SJSA1 (cell line): ENCODE data around the gene DTX1. TPM values are rescaled to one million over a fixed set of nuclear protein-coding genes. Genes with fewer than 3 reads are reported as not detected.

ENCODE experiments used
- DNase-seq, 2 experiments: peaks; one replicate each; pipeline ENCODE4 v3.0.0-alpha.2; 2015 to 2020; ENCODE audit warnings: low spot score in 2 of 2, low read depth in 1 of 2
- H3K27ac ChIP-seq: fragments of 250-450 bp; sonication (Bioruptor Pico); 2 replicates; pipeline ENCODE4 v1.5.1; 2020; ENCODE audit warnings: mild to moderate bottlenecking, moderate library complexity
- H3K27me3 ChIP-seq: fragments of 250-450 bp; sonication (Bioruptor Pico); replicated peaks from 2 replicates; pipeline ENCODE4 v1.5.1; 2020; ENCODE audit warnings: mild to moderate bottlenecking, moderate library complexity
- H3K36me3 ChIP-seq: fragments of 250-450 bp; sonication (Bioruptor Pico); 2 replicates; pipeline ENCODE4 v1.5.1; 2020; ENCODE audit warnings: mild to moderate bottlenecking
- H3K4me1 ChIP-seq: fragments of 250-450 bp; sonication (Bioruptor Pico); replicated peaks from 2 replicates; pipeline ENCODE4 v1.6.1; 2021; ENCODE audit warnings: mild to moderate bottlenecking
- H3K4me3 ChIP-seq: fragments of 250-450 bp; sonication (Bioruptor Pico); 2 replicates; pipeline ENCODE4 v1.5.1; 2020; ENCODE audit warnings: mild to moderate bottlenecking
- H3K9me3 ChIP-seq: fragments of 250-450 bp; sonication (Bioruptor Pico); replicated peaks from 2 replicates; pipeline ENCODE4 v1.5.1; 2020; ENCODE audit warnings: mild to moderate bottlenecking
- total RNA-seq: library from RNA; depleted of rRNA; stranded (reverse); fragments of >200 nt; shearing (Covaris generic); gene quantifications from 2 replicates; pipeline ENCODE4 v1.2.3, GENCODE V29; 2014

DTX1 gene
- total RNA-seq, 1 experiment from 2014 or later: not detected

DNA sequence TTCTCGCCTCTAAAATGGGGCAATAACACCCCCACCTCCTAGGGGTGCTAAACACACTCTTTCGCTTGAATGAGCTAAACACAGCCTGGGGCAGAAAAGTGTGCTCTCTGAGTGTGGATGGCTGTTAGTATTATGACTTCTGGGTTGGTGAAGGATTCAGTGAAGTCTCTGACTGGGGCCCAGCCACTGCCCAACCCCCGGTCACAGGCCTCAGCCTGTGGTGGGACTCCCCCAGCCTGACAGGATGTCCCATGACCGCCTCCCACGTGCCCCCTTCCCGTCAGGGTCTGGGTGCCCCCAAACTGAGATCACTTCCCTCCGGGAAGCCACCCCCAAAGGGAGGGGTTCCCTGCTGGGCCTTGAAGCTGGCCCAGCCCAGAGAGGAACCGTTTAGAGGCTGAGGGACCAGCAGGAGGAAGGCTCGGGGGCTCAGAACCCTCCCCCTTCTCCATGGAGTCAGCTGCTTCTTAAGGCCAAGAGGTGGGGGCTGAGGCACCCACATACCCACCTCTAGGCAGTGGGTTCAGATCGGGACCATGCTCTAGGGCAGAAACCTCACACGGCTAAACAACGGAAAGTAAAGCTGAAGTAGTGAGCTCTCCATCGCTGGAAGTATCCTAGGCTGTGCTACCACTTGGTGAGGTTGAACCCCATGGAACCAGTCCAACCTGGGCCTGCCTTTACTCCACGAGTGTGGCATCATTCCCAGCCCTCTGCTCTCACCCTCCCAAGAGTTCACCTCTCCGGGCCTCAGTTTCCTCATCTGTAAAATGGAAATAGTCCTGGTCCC lies 13.8 kb downstream of the DTX1 start:
- no peaks in the 10 kb centered on the region for H3K4me1 ChIP-seq
- no peaks in the 10 kb centered on the region for H3K36me3 ChIP-seq
- H3K4me3 ChIP-seq: no peak overlapping the region
- no peaks in the 10 kb centered on the region for H3K9me3 ChIP-seq
- no peaks in the 10 kb centered on the region for H3K27me3 ChIP-seq
- no peak overlapping the region for H3K27ac ChIP-seq
- no peak for DNase-seq

DNA sequence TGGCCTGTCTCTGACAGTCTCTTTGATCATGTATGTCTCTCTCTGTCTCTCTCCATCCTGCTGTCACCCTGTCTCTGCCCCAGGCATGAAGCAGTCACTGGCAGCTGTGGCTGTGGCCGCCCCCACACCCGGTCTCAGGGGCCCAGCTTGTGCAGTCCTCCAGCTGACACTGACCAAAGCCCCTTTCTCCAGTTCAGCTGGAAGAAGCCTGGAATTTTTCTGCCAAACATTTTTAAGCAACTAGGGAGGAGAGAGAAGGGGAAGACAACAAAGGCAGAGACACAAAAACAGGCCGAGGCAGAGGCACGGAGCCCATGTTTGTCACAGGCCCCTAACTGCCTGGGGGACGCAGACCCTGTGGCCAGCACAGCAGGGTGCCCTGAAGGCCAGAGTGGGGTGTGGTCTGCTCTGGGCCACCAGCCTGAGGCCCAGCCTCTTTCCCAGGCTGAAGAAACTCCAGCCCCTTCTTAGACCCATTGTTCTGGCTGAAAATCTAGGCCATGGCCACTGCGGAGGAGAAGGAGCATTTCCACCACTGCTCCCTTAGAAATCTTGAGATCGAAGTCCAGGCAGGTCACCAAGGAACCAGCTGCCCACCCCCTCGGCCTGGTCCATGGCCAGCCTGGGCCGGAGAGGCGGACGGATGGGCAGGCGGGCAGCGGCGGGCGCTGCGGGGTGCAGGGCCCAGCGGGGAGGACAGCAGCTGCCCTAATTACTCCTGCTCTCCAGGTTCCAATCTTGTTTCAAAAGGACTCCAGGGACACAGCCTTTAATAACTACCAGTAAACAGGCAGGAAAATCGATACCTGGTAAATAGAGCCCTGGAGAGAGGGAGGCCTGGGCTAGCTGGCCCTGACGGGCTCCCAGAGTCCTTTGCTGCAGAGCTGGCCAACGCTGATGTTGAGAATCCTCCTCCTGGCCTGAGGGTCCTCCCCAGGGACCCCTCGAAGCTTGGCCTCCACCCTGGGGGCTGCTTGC lies 14.9 kb downstream of the DTX1 start:
- Histone ChIP-seq H3K27ac (no peak overlapping the region), H3K9me3 (no peaks in the 10 kb centered on the region), H3K36me3 (no peaks in the 10 kb centered on the region), H3K4me3 (no peak overlapping the region), H3K27me3 (no peaks in the 10 kb centered on the region), H3K4me1 (no peaks in the 10 kb centered on the region)
- no peak for DNase-seq

DNA sequence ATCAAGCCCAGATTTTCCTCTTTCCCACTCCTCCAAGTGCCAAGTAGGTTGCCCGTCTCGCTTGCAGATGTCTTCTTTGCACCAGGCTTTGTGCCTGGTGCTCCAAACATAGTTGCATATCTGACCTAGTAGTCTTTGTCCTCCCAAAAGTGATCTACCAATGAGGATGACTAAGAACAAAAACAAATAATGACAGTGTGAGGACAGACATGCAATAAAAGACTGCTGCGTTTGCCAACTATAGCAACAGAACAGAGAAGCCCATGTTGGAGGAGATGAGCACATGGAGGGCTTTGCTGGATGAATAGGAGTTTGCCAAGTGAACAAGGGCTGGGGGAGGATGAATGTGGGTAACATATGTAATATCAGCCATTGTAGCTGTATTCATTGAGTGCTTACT lies 15.6 kb downstream of the DTX1 start:
- DNase-seq: no peak
- H3K36me3 ChIP-seq: no peaks in the 10 kb centered on the region
- no peak overlapping the region for H3K4me3 ChIP-seq
- H3K4me1 ChIP-seq: no peaks in the 10 kb centered on the region
- H3K27ac ChIP-seq: no peak overlapping the region
- H3K9me3 ChIP-seq: no peaks in the 10 kb centered on the region
- no peaks in the 10 kb centered on the region for H3K27me3 ChIP-seq

DNA sequence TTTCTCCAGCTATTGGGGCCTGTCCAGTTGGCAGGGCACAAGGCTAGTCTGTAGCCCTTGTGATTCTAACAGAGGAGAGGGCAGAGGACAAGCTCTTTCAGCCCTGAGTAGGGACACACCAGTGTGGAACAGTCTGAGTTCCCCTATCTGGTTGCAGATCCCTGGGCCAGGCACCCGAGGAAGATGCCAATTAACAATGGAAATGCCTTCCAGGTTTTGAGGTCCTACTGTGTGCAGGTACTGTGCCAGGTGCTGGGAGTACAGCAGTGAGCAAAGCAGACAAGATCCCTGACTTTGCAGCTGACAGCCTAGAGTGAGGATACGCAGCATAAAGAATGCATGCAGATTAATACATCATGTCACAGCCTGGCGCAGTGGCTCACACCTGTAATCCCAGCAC lies 17.1 kb downstream of the DTX1 start:
- Histone ChIP-seq H3K27ac (no peak overlapping the region), H3K4me3 (no peak overlapping the region), H3K27me3 (no peaks in the 10 kb centered on the region), H3K36me3 (no peaks in the 10 kb centered on the region), H3K9me3 (no peaks in the 10 kb centered on the region), H3K4me1 (no peaks in the 10 kb centered on the region)
- DNase-seq: no peak

GRCh38 chr12:113075137-113075683 lies 18.7 kb downstream of the DTX1 start:
- no peaks in the 10 kb centered on the region for H3K36me3 ChIP-seq
- no peaks in the 10 kb centered on the region for H3K9me3 ChIP-seq
- no peaks in the 10 kb centered on the region for H3K27me3 ChIP-seq
- no peak for DNase-seq
- no peaks in the 10 kb centered on the region for H3K4me1 ChIP-seq
- H3K4me3 ChIP-seq: no peak overlapping the region
- H3K27ac ChIP-seq: no peak overlapping the region

DNA sequence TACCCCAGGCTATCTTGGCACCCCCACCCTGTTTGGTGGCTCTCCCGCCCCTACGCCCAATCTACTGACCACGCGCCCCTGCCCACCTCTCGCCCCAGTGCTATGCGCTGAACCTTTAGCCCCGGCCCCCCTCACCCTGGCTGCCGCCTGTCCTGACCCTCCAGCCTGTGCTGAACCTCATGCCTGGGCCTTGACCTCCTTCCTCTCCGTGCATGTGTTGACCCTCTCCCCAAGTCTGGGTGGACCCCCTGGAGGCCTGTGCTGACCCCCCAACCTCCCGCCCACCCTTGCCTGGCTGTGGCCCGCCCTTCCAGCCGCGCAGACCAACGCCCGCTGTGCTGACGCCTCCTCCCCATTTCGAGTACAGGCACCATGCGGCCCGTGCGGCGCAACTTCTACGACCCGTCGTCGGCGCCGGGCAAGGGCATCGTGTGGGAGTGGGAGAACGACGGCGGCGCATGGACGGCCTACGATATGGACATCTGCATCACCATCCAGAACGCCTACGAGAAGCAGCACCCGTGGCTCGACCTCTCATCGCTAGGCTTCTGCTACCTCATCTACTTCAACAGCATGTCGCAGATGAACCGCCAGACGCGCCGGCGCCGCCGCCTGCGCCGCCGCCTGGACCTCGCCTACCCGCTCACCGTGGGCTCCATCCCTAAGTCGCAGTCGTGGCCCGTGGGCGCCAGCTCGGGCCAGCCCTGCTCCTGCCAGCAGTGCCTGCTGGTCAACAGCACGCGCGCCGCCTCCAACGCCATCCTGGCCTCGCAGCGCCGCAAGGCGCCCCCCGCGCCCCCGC lies 20.7 kb downstream of the DTX1 start:
- Histone ChIP-seq H3K4me1 (no peaks in the 10 kb centered on the region), H3K27ac (no peak overlapping the region), H3K4me3 (no peak overlapping the region), H3K27me3 (no peaks in the 10 kb centered on the region), H3K36me3 (no peaks in the 10 kb centered on the region), H3K9me3 (no peaks in the 10 kb centered on the region)
- no peak for DNase-seq

DNA sequence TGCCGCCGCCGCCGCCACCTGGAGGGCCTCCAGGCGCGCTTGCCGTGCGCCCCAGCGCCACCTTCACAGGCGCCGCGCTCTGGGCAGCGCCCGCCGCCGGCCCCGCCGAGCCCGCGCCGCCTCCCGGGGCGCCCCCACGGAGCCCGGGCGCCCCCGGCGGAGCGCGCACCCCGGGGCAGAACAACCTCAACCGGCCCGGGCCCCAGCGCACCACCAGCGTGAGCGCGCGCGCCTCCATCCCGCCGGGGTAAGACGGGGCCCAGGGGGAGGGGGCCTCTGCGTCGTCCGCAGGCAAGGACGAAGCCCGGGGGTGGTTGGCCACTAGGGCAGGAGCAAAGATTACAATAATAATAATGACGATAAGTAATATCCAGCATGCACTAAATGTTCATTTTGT lies 21.3 kb downstream of the DTX1 start:
- H3K27ac ChIP-seq: no peak overlapping the region

GRCh38 chr12:113081873-113082272 lies 25.3 kb downstream of the DTX1 start:
- no peaks in the 10 kb centered on the region for H3K9me3 ChIP-seq
- H3K4me3 ChIP-seq: no peak overlapping the region
- no peaks in the 10 kb centered on the region for H3K4me1 ChIP-seq
- no peak overlapping the region for H3K27ac ChIP-seq
- H3K36me3 ChIP-seq: no peaks in the 10 kb centered on the region
- no peak for DNase-seq
- no peaks in the 10 kb centered on the region for H3K27me3 ChIP-seq

More for the DNA sequence above, 21.3 kb downstream of the DTX1 start:
- H3K4me3 ChIP-seq: no peak overlapping the region
- H3K4me1 ChIP-seq: no peaks in the 10 kb centered on the region
- no peak for DNase-seq
- H3K36me3 ChIP-seq: no peaks in the 10 kb centered on the region
- H3K27me3 ChIP-seq: no peaks in the 10 kb centered on the region
- H3K9me3 ChIP-seq: no peaks in the 10 kb centered on the region

DNA sequence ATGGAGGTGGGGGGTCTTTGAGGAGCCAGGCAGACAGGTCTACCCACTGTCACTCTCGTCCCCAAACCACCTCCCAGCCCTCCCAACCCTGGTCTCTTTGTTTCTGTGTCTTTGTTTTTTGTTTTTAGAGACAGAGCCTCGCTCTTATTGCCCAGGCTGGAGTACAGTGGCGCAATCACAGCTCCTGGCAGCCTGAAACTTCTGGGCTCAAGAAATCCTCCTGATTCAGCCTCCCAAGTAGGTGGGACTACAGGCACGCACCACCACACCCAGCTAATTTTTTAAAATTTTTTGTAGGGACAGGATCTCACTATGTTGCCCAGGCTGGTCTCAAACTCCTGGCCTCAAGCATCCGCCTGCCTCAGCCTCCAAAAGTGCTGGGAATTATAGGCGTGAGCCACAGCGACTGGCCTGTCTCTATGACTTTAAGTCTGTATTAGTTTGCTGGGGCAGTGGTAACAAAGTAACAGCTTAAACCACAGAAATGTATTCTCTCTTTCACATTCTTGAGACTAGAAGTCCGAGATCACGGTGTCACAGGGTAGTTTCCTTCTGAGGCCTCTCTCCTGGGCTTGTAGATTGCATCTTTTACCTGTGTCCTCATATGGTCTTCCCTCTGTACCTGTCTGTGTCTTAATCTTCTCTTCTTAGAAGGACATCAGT lies 26.1 kb downstream of the DTX1 start:
- DNase-seq: no peak

DNA sequence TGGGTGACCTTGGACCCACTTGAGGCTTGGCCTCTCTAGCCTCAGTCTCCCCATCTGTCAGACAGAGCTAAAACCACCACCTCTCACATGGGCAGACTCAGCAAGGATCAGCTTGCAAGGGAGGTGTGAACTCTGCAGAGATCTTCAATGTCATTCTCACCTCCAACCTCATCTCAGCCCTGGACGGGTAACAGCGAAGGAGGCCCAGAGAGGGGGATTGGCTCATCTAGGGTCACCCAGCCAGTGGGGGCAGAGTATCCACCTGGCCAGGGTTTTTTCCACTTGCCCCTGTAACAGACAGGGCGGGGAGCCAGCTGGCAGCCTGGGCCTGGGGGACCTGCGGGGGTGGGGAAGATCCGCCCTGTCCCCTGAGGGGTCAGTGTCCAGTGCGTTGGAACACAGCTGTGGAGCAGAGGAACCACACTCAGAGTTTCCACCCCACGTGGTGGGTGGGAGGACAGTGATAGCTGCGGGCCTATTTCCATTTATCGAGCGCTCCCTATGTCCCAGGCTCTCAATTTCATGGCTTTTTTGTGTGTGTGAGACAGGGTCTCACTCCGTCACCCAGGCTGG lies 27.4 kb downstream of the DTX1 start:
- H3K27me3 ChIP-seq: no peaks in the 10 kb centered on the region
- no peak for DNase-seq
- no peak overlapping the region for H3K27ac ChIP-seq
- H3K9me3 ChIP-seq: no peaks in the 10 kb centered on the region
- H3K36me3 ChIP-seq: no peaks in the 10 kb centered on the region
- H3K4me1 ChIP-seq: no peaks in the 10 kb centered on the region
- no peak overlapping the region for H3K4me3 ChIP-seq

More for the DNA sequence above, 26.1 kb downstream of the DTX1 start:
- no peak overlapping the region for H3K27ac ChIP-seq
- no peak overlapping the region for H3K4me3 ChIP-seq
- no peaks in the 10 kb centered on the region for H3K4me1 ChIP-seq
- H3K36me3 ChIP-seq: no peaks in the 10 kb centered on the region
- H3K27me3 ChIP-seq: no peaks in the 10 kb centered on the region
- no peaks in the 10 kb centered on the region for H3K9me3 ChIP-seq

- no peaks in the 10 kb centered on the region for H3K36me3 ChIP-seq
- DNase-seq: no peak
- H3K27ac ChIP-seq: no peak overlapping the region
- no peaks in the 10 kb centered on the region for H3K27me3 ChIP-seq
- H3K9me3 ChIP-seq: no peaks in the 10 kb centered on the region
- no peak overlapping the region for H3K4me3 ChIP-seq
- H3K4me1 ChIP-seq: no peaks in the 10 kb centered on the region
These were observed 30.0 kb downstream of the DTX1 start for GRCh38 chr12:113086249-113087164.

GRCh38 chr12:113087193-113087592 lies 30.7 kb downstream of the DTX1 start:
- no peaks in the 10 kb centered on the region for H3K36me3 ChIP-seq
- H3K4me1 ChIP-seq: no peaks in the 10 kb centered on the region
- no peaks in the 10 kb centered on the region for H3K9me3 ChIP-seq
- H3K4me3 ChIP-seq: no peak overlapping the region
- no peak for DNase-seq
- H3K27ac ChIP-seq: no peak overlapping the region
- H3K27me3 ChIP-seq: no peaks in the 10 kb centered on the region
